ENCODE measurements around the gene PITPNM3. TPM values are rescaled to one million over a fixed set of nuclear protein-coding genes. Genes with fewer than 3 reads are reported as not detected.
A peak's percentile ranks its signal among the peaks of the same experiment; 100 is the strongest.

PITPNM3 gene
- total RNA-seq, 1 donor from 2014 or later = 1.4 TPM

- Mint-ChIP-seq H3K27ac (ENCODE audit: unreplicated experiment) (no peak overlapping the region), H3K9me3 (no peaks in the 10 kb centered on the region), H3K4me1 (peaks cover 10% of the 10 kb centered on the region), H3K4me3 (no peak overlapping the region), H3K36me3 (ENCODE audit: low read depth) (no peaks in the 10 kb centered on the region), H3K27me3 (ENCODE audit: low read depth) (no peaks in the 10 kb centered on the region)
- DNase-seq (ENCODE audit: low read depth, low spot score) = no peak
- TF ChIP-seq CTCF (conservative IDR thresholded peaks at IDR 0.05) = no peak
Observed at GRCh38 chr17:6476076-6476809, 80.1 kb downstream of the PITPNM3 start.

GRCh38 chr17:6475411-6475810 is 80.9 kb downstream of the PITPNM3 start:
- no peaks in the 10 kb centered on the region for H3K36me3 Mint-ChIP-seq (ENCODE audit: low read depth)
- no peak for TF ChIP-seq CTCF (conservative IDR thresholded peaks at IDR 0.05)
- H3K4me1 Mint-ChIP-seq = peaks cover 10% of the 10 kb centered on the region
- no peaks in the 10 kb centered on the region for H3K9me3 Mint-ChIP-seq
- DNase-seq (ENCODE audit: low read depth, low spot score) = no peak
- no peaks in the 10 kb centered on the region for H3K27me3 Mint-ChIP-seq (ENCODE audit: low read depth)
- no peak overlapping the region for H3K27ac Mint-ChIP-seq (ENCODE audit: unreplicated experiment)
- H3K4me3 Mint-ChIP-seq = no peak overlapping the region

GRCh38 chr17:6474906-6475305 is 81.4 kb downstream of the PITPNM3 start:
- H3K27me3 Mint-ChIP-seq (ENCODE audit: low read depth) = no peaks in the 10 kb centered on the region
- DNase-seq (ENCODE audit: low read depth, low spot score) = no peak
- TF ChIP-seq CTCF (conservative IDR thresholded peaks at IDR 0.05) = no peak
- peaks cover 10% of the 10 kb centered on the region for H3K4me1 Mint-ChIP-seq
- no peak overlapping the region for H3K27ac Mint-ChIP-seq (ENCODE audit: unreplicated experiment)
- no peaks in the 10 kb centered on the region for H3K9me3 Mint-ChIP-seq
- H3K4me3 Mint-ChIP-seq = no peak overlapping the region
- no peaks in the 10 kb centered on the region for H3K36me3 Mint-ChIP-seq (ENCODE audit: low read depth)

- Mint-ChIP-seq H3K4me1 (peaks cover 10% of the 10 kb centered on the region), H3K9me3 (no peaks in the 10 kb centered on the region), H3K36me3 (ENCODE audit: low read depth) (no peaks in the 10 kb centered on the region), H3K27ac (ENCODE audit: unreplicated experiment) (no peak overlapping the region), H3K4me3 (no peak overlapping the region), H3K27me3 (ENCODE audit: low read depth) (no peaks in the 10 kb centered on the region)
- no peak for DNase-seq (ENCODE audit: low read depth, low spot score)
- TF ChIP-seq CTCF (conservative IDR thresholded peaks at IDR 0.05) = no peak
Observed at GRCh38 chr17:6474376-6474775, 82.0 kb downstream of the PITPNM3 start.

GRCh38 chr17:6473128-6473767 is 83.1 kb downstream of the PITPNM3 start:
- Mint-ChIP-seq H3K4me1 (peaks cover 10% of the 10 kb centered on the region), H3K9me3 (no peaks in the 10 kb centered on the region), H3K36me3 (ENCODE audit: low read depth) (peaks cover 3% of the 10 kb centered on the region), H3K27ac (ENCODE audit: unreplicated experiment) (peak overlapping the region; percentile 89), H3K27me3 (ENCODE audit: low read depth) (no peaks in the 10 kb centered on the region), H3K4me3 (peak overlapping the region; percentile 17)
- peak; percentile 91 for DNase-seq (ENCODE audit: low read depth, low spot score)
- TF ChIP-seq CTCF (conservative IDR thresholded peaks at IDR 0.05) = peak; percentile 95

Measured in neural crest cell (in vitro differentiated cells).